CD4-positive, alpha-beta T cell (primary cell): ENCODE results near the gene DDX55. TPM values are rescaled to one million over a fixed set of nuclear protein-coding genes. Genes with fewer than 3 reads are reported as not detected.

Experiments used
- ATAC-seq: fragments of 200-7000 bp; cut with Tn5 transposase; one replicate; pipeline ENCODE4 v1.10.0; 2022; ENCODE audit warnings: mild to moderate bottlenecking; ENCODE audit not compliant: poor library complexity
- CTCF ChIA-PET: fragments of 350-600 bp; sonication (Branson Sonifier 250); formaldehyde crosslinking; loops from one replicate; lab custom pipeline; 2021; ENCODE audit warnings: antibody characterized with exemption, inconsistent platforms; lab: Charles Lee
- POLR2A ChIA-PET: fragments of 350-600 bp; sonication (Branson Sonifier 250); formaldehyde crosslinking; loops from one replicate; lab custom pipeline; 2021; ENCODE audit warnings: antibody characterized with exemption, inconsistent platforms; lab: Charles Lee
- DNase-seq, 14 experiments: peaks; one replicate each; pipeline ENCODE4 v3.0.0-alpha.2; 2013 to 2020; ENCODE audit warnings: mixed read lengths in 2 of 14
- H3K27ac ChIP-seq, 2 donors: one replicate each; pipeline versions ENCODE4 v1.5.1 to v1.7.0; 2013; ENCODE audit warnings: low read length in 2 of 2, low read depth in 1 of 2, mild to moderate bottlenecking in 1 of 2
- H3K27me3 ChIP-seq, 2 experiments: 1 replicate in 1 of 2; 2 replicates in 1 of 2; pipeline versions ENCODE4 v1.6.1 to v1.7.0; 2013; ENCODE audit warnings: low read length in 2 of 2, control low read depth in 1 of 2, mild to moderate bottlenecking in 1 of 2, moderate library complexity in 1 of 2; ENCODE audit not compliant: insufficient read depth in 2 of 2, control insufficient read depth in 1 of 2
- H3K36me3 ChIP-seq: one replicate; pipeline ENCODE4 v1.6.1; 2013; ENCODE audit warnings: low read length, control low read depth; ENCODE audit not compliant: insufficient read depth
- H3K4me1 ChIP-seq: one replicate; pipeline ENCODE4 v1.6.1; 2013; ENCODE audit warnings: low read length, control low read depth; ENCODE audit not compliant: insufficient read depth
- H3K4me3 ChIP-seq: one replicate; pipeline ENCODE4 v1.5.1; 2013; ENCODE audit warnings: mild to moderate bottlenecking, low read length, moderate library complexity
- H3K9me3 ChIP-seq, 2 experiments: 1 replicate in 1 of 2; 2 replicates in 1 of 2; pipeline versions ENCODE4 v1.6.1 to v1.7.0; 2013; ENCODE audit warnings: low read length in 2 of 2, mild to moderate bottlenecking in 2 of 2, control low read depth in 1 of 2, moderate library complexity in 1 of 2; ENCODE audit not compliant: control insufficient read depth in 1 of 2, insufficient read depth in 1 of 2
- H3K27ac Mint-ChIP-seq: one replicate; pipeline ENCODE4 v1.8.0; 2020; ENCODE audit warnings: mixed read lengths
- H3K27me3 Mint-ChIP-seq: one replicate; pipeline ENCODE4 v1.8.0; 2021; ENCODE audit warnings: mixed read lengths
- H3K36me3 Mint-ChIP-seq: one replicate; pipeline ENCODE4 v1.8.0; 2021; ENCODE audit warnings: low read depth, mixed read lengths
- H3K4me1 Mint-ChIP-seq: one replicate; pipeline ENCODE4 v1.8.0; 2021; ENCODE audit warnings: low read depth, mixed read lengths
- H3K4me3 Mint-ChIP-seq: one replicate; pipeline ENCODE4 v1.8.0; 2020; ENCODE audit warnings: mild to moderate bottlenecking, mixed read lengths
- H3K9me3 Mint-ChIP-seq: one replicate; pipeline ENCODE4 v1.8.0; 2020; ENCODE audit warnings: mixed read lengths
- intact Hi-C, 2 experiments: fragments of 100-400 bp; cut with DNase I in 1 of 2; cut with micrococcal nuclease in 1 of 2; formaldehyde crosslinking; loops; one replicate each; pipeline versions ENCODE4 v1.15.1 to v1.9.0; 2023 to 2025; cut with DNase I, micrococcal nuclease
- total RNA-seq, 174 experiments: library from RNA in 2 of 174; stranded (reverse) in 2 of 174; gene quantifications; one replicate each; pipeline ENCODE4 v1.2.3 and lab custom pipeline; 2021 to 2026
- TF ChIP-seq, protein P1 (sequence below): fragments of 200-600 bp; IDR thresholded peaks from one replicate; pipeline ENCODE4 v1.8.0; 2022; ENCODE audit warnings: antibody characterized with exemption, mild to moderate bottlenecking

The DDX55 gene
- total RNA-seq, 2 experiments from 2014 or later = 33.3 to 37.1 TPM

DNA sequence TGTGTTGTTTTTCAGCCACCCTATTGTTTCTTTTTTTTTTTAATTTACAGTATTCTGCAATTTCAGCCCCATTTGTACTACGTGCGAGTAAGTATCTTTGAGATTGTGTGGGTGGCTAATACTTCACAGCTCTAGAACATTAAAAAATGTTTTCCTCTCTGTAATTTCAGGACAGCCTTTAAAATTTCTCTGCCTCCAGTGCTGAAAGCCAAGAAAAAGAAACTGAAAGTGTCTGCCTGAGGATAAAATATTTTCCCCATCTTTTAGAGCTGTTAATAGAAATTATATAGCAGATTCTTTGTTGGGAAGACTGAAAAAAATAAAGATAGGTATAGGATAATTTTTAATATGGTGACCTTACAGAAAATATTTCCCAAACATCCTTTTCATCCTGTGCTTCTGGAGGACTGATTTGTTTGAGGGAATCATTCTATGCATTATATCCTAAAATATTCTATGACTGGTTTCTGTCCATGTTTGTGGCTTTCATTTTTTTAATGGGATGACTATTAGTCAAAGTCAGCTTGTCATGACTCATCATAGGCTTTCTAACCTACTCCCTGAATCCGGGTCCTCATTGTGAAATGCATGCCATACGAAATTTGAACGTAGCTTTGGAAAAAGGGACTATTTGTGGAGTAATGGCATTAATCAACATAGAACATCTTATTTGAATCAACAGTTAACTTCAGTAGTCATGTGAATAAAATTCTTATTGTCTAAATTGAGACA, 58.3 kb downstream of the DDX55 start:
- Mint-ChIP-seq H3K4me1 (peaks cover 6% of the 10 kb centered on the region), H3K36me3 (peaks cover 48% of the 10 kb centered on the region), H3K27ac (peak overlapping the region; percentile 53), H3K9me3 (no peaks in the 10 kb centered on the region), H3K4me3 (no peak overlapping the region), H3K27me3 (no peaks in the 10 kb centered on the region)
- POLR2A ChIA-PET = no interaction called here
- no peaks in the 10 kb centered on the region for H3K27me3 ChIP-seq
- CTCF ChIA-PET = interaction anchor here (1.2 kb wide), 1 partner anchor 8 kb away, joined by 3 read pairs; no protein-coding TSS in a partner anchor
- H3K4me1 ChIP-seq = no peaks in the 10 kb centered on the region
- TF ChIP-seq, protein P1, sequence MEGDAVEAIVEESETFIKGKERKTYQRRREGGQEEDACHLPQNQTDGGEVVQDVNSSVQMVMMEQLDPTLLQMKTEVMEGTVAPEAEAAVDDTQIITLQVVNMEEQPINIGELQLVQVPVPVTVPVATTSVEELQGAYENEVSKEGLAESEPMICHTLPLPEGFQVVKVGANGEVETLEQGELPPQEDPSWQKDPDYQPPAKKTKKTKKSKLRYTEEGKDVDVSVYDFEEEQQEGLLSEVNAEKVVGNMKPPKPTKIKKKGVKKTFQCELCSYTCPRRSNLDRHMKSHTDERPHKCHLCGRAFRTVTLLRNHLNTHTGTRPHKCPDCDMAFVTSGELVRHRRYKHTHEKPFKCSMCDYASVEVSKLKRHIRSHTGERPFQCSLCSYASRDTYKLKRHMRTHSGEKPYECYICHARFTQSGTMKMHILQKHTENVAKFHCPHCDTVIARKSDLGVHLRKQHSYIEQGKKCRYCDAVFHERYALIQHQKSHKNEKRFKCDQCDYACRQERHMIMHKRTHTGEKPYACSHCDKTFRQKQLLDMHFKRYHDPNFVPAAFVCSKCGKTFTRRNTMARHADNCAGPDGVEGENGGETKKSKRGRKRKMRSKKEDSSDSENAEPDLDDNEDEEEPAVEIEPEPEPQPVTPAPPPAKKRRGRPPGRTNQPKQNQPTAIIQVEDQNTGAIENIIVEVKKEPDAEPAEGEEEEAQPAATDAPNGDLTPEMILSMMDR = no peak
- ATAC-seq = no peak
- intact Hi-C loops = no loop called here
- H3K4me3 ChIP-seq = no peak overlapping the region
- H3K36me3 ChIP-seq = peaks cover 28% of the 10 kb centered on the region
- no peak for DNase-seq
- H3K9me3 ChIP-seq = no peaks in the 10 kb centered on the region
- peak overlapping the region in 1 of 2 donors; percentile 33 for H3K27ac ChIP-seq

- ChIA-PET POLR2A (no interaction called here), CTCF (no interaction called here)
- Histone ChIP-seq H3K4me3 (no peak overlapping the region), H3K27ac (no peak overlapping the region), H3K9me3 (no peaks in the 10 kb centered on the region), H3K4me1 (peaks cover 18% of the 10 kb centered on the region), H3K27me3 (no peaks in the 10 kb centered on the region), H3K36me3 (no peaks in the 10 kb centered on the region)
- TF ChIP-seq, protein P1 = no peak
- H3K9me3 Mint-ChIP-seq = no peaks in the 10 kb centered on the region
- peaks cover 15% of the 10 kb centered on the region for H3K4me1 Mint-ChIP-seq
- intact Hi-C loops = no loop called here
- H3K36me3 Mint-ChIP-seq = peaks cover 5% of the 10 kb centered on the region
- ATAC-seq (no peak), DNase-seq (no peak)
- H3K27ac Mint-ChIP-seq = no peak overlapping the region
- no peak overlapping the region for H3K4me3 Mint-ChIP-seq
- H3K27me3 Mint-ChIP-seq = no peaks in the 10 kb centered on the region
These were observed 65.9 kb downstream of the DDX55 start for GRCh38 chr12:123667771-123668170.

Other genes starting within 250 kb of the DDX55 start
- 10 to 100 TPM; 21.3 to 21.9 TPM for gene SBNO1, start 237.3 kb upstream of the DDX55 start, total RNA-seq
- 10 to 100 TPM; 28.3 to 30.9 TPM for gene KMT5A, start 218.0 kb upstream of the DDX55 start, total RNA-seq
- gene RILPL2, start 165.4 kb upstream of the DDX55 start, total RNA-seq = 1 to 10 TPM; 4.9 to 5.5 TPM
- gene SNRNP35, start 144.0 kb upstream of the DDX55 start, total RNA-seq = 10 to 100 TPM; 26.2 to 28.6 TPM
- gene RILPL1, start 68.4 kb upstream of the DDX55 start, total RNA-seq = 1 to 10 TPM; 3.3 to 3.4 TPM
- 10 to 100 TPM; 90.8 to 94.8 TPM for gene TMED2, start 17.5 kb upstream of the DDX55 start, total RNA-seq
- gene EIF2B1, start 31.6 kb downstream of the DDX55 start, total RNA-seq = 10 to 100 TPM; 36.0 to 37.3 TPM
- 10 to 100 TPM; 12.3 to 12.9 TPM for gene GTF2H3, start 31.7 kb downstream of the DDX55 start, total RNA-seq
- 1 to 10 TPM; 3.2 to 3.5 TPM for gene TCTN2, start 69.0 kb downstream of the DDX55 start, total RNA-seq
- 10 to 100 TPM; 25.3 to 26.6 TPM for gene ATP6V0A2, start 110.3 kb downstream of the DDX55 start, total RNA-seq
- gene DNAH10, start 160.2 kb downstream of the DDX55 start, total RNA-seq = under 1 TPM; 0.16 to 0.17 TPM